ENCODE data around the gene PPP5C. TPM values are rescaled to one million over a fixed set of nuclear protein-coding genes. Genes with fewer than 3 reads are reported as not detected.

PPP5C gene
- total RNA-seq, 1 donor from 2014 or later = 70.9 TPM

DNA sequence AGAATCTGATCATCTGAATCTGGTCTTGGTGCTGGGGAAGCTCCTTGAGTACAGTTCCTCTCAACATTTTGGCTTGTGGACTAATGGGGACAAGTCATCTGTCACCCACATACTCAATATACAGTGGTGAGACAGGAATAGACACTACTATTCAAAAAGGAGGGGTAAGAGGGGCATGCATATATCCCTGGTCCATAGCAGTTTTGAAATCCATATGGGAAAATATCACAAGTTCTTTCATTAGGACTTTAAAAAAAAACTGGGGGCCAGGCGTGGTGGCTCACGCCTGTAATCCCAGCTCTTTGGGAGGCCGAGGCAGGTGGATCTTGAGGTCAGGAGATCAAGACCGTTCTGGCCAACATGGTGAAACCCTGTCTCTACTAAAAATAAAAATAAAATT, 20.3 kb upstream of the PPP5C start:
- H3K27ac ChIP-seq (ENCODE audit: low read depth, low read length) = no peak overlapping the region
- H3K79me2 ChIP-seq (ENCODE audit: insufficient read depth, low read length) = no peaks in the 10 kb centered on the region
- DNase-seq (ENCODE audit: low read depth) (no peak), FAIRE-seq (no peak)
- H2AFZ ChIP-seq (ENCODE audit: low read depth, low read length) = no peak overlapping the region
- H3K27me3 Mint-ChIP-seq (ENCODE audit: low read depth, unreplicated experiment) = no peaks in the 10 kb centered on the region
- peaks cover 21% of the 10 kb centered on the region for H3K9me3 ChIP-seq (ENCODE audit: insufficient read depth, low read depth, low read length)
- H3K9me3 Mint-ChIP-seq (ENCODE audit: unreplicated experiment) = peaks cover 40% of the 10 kb centered on the region
- H3K4me1 Mint-ChIP-seq (ENCODE audit: low read depth, unreplicated experiment) = peaks cover 2% of the 10 kb centered on the region
- no peaks in the 10 kb centered on the region for H3K4me1 ChIP-seq (ENCODE audit: insufficient read depth, low read length)
- H3K27ac Mint-ChIP-seq (ENCODE audit: unreplicated experiment) = no peak overlapping the region
- H3K4me2 ChIP-seq (ENCODE audit: low read length) = no peak overlapping the region
- H3K27me3 ChIP-seq (ENCODE audit: insufficient read depth, low read length) = no peaks in the 10 kb centered on the region
- H3K4me3 ChIP-seq (ENCODE audit: insufficient read depth, low read depth, low read length) = no peak overlapping the region
- peaks cover 53% of the 10 kb centered on the region for H3K36me3 Mint-ChIP-seq (ENCODE audit: low read depth, unreplicated experiment)
- no peaks in the 10 kb centered on the region for H4K20me1 ChIP-seq (ENCODE audit: insufficient read depth, low read length)
- H3K4me3 Mint-ChIP-seq (ENCODE audit: unreplicated experiment) = no peak overlapping the region
- H3K36me3 ChIP-seq (ENCODE audit: insufficient read depth, low read length) = no peaks in the 10 kb centered on the region
- TF ChIP-seq EZH2 (IDR thresholded peaks at IDR 0.05; ENCODE audit: insufficient read depth, low read length) = no peak
- no peak for TF ChIP-seq CTCF (IDR thresholded peaks at IDR 0.05; ENCODE audit: insufficient read depth, low read depth, low read length)
- H3K9ac ChIP-seq (ENCODE audit: low read length) = no peak overlapping the region

GRCh38 chr19:46328079-46328478, 18.8 kb upstream of the PPP5C start:
- Mint-ChIP-seq H3K4me1 (ENCODE audit: low read depth, unreplicated experiment) (peaks cover 2% of the 10 kb centered on the region), H3K9me3 (ENCODE audit: unreplicated experiment) (peaks cover 38% of the 10 kb centered on the region), H3K27me3 (ENCODE audit: low read depth, unreplicated experiment) (no peaks in the 10 kb centered on the region), H3K27ac (ENCODE audit: unreplicated experiment) (no peak overlapping the region), H3K4me3 (ENCODE audit: unreplicated experiment) (no peak overlapping the region), H3K36me3 (ENCODE audit: low read depth, unreplicated experiment) (peaks cover 49% of the 10 kb centered on the region)
- no peak for FAIRE-seq
- H3K9me3 ChIP-seq (ENCODE audit: insufficient read depth, low read depth, low read length) = peaks cover 21% of the 10 kb centered on the region
- no peaks in the 10 kb centered on the region for H3K4me1 ChIP-seq (ENCODE audit: insufficient read depth, low read length)
- DNase-seq (ENCODE audit: low read depth) = peak; percentile 20
- H3K4me2 ChIP-seq (ENCODE audit: low read length) = no peak overlapping the region
- H2AFZ ChIP-seq (ENCODE audit: low read depth, low read length) = no peak overlapping the region
- no peak overlapping the region for H3K4me3 ChIP-seq (ENCODE audit: insufficient read depth, low read depth, low read length)
- TF ChIP-seq CTCF (IDR thresholded peaks at IDR 0.05; ENCODE audit: insufficient read depth, low read depth, low read length) = no peak
- TF ChIP-seq EZH2 (IDR thresholded peaks at IDR 0.05; ENCODE audit: insufficient read depth, low read length) = no peak
- no peaks in the 10 kb centered on the region for H3K36me3 ChIP-seq (ENCODE audit: insufficient read depth, low read length)
- H4K20me1 ChIP-seq (ENCODE audit: insufficient read depth, low read length) = no peaks in the 10 kb centered on the region
- no peaks in the 10 kb centered on the region for H3K79me2 ChIP-seq (ENCODE audit: insufficient read depth, low read length)
- H3K9ac ChIP-seq (ENCODE audit: low read length) = no peak overlapping the region
- H3K27ac ChIP-seq (ENCODE audit: low read depth, low read length) = no peak overlapping the region
- H3K27me3 ChIP-seq (ENCODE audit: insufficient read depth, low read length) = no peaks in the 10 kb centered on the region

DNA sequence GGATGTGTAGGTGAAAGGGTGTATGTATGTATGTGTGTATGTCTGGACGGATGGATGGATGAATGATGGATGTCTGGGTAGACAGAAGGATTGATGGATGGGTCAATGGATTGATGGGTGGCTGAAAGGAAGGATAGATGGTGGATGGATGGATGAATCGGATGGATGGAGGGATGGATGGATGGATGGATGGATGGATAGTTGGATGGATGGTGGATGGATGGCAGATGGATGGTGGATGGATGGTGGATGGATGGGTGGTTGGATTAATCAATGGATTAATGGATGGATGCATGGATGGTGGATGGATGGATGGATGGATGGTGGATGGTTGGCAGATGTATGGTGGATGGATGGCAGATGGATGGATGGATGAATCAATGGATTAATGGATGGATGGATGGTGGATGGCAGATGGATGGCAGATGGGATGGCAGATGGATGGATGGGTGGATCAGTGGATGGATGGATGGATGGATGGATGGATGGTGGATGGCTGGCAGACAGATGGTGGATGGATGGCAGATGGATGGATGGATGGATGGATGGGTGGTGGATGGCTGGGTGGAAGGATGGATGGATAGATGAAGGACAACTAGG, 16.5 kb upstream of the PPP5C start:
- H2AFZ ChIP-seq (ENCODE audit: low read depth, low read length) = no peak overlapping the region
- Mint-ChIP-seq H3K36me3 (ENCODE audit: low read depth, unreplicated experiment) (peaks cover 41% of the 10 kb centered on the region), H3K9me3 (ENCODE audit: unreplicated experiment) (peaks cover 33% of the 10 kb centered on the region), H3K27me3 (ENCODE audit: low read depth, unreplicated experiment) (peaks cover under 1% of the 10 kb centered on the region), H3K4me1 (ENCODE audit: low read depth, unreplicated experiment) (peaks cover 2% of the 10 kb centered on the region), H3K27ac (ENCODE audit: unreplicated experiment) (no peak overlapping the region), H3K4me3 (ENCODE audit: unreplicated experiment) (peak overlapping the region; percentile 4)
- H3K27me3 ChIP-seq (ENCODE audit: insufficient read depth, low read length) = no peaks in the 10 kb centered on the region
- H3K9ac ChIP-seq (ENCODE audit: low read length) = no peak overlapping the region
- DNase-seq (ENCODE audit: low read depth) (no peak), FAIRE-seq (no peak)
- no peak overlapping the region for H3K4me2 ChIP-seq (ENCODE audit: low read length)
- H3K4me3 ChIP-seq (ENCODE audit: insufficient read depth, low read depth, low read length) = no peak overlapping the region
- no peaks in the 10 kb centered on the region for H3K36me3 ChIP-seq (ENCODE audit: insufficient read depth, low read length)
- peaks cover 21% of the 10 kb centered on the region for H3K9me3 ChIP-seq (ENCODE audit: insufficient read depth, low read depth, low read length)
- no peaks in the 10 kb centered on the region for H3K4me1 ChIP-seq (ENCODE audit: insufficient read depth, low read length)
- TF ChIP-seq CTCF (IDR thresholded peaks at IDR 0.05; ENCODE audit: insufficient read depth, low read depth, low read length) (no peak), EZH2 (IDR thresholded peaks at IDR 0.05; ENCODE audit: insufficient read depth, low read length) (no peak)
- H3K79me2 ChIP-seq (ENCODE audit: insufficient read depth, low read length) = no peaks in the 10 kb centered on the region
- H3K27ac ChIP-seq (ENCODE audit: low read depth, low read length) = no peak overlapping the region
- no peaks in the 10 kb centered on the region for H4K20me1 ChIP-seq (ENCODE audit: insufficient read depth, low read length)
